IMR-90 (cell line): ENCODE data around the gene CYB5R3. TPM values are rescaled to one million over a fixed set of nuclear protein-coding genes. Genes with fewer than 3 reads are reported as not detected.

Experiments
- ATAC-seq: fragments of 200-7000 bp; cut with Tn5 transposase; 2 replicates; pipeline ENCODE4 v1.9.1; 2020; ENCODE audit warnings: low read depth, mild to moderate bottlenecking, moderate library complexity
- BruUV-seq: library from RNA; stranded (reverse); fragments of 400-500 nt; replicated peaks from 2 replicates; lab custom pipeline; 2021; lab: Mats Ljungman, UMichigan
- CTCF ChIA-PET: fragments of 300-600 bp; formaldehyde crosslinking; extraction: SDS; loops from one replicate; lab custom pipeline; 2021; ENCODE audit warnings: antibody characterized with exemption; lab: Yijun Ruan, JAX
- POLR2A ChIA-PET: fragments of 300-600 bp; sonication (Branson Sonifier 250); formaldehyde crosslinking; loops from one replicate; lab custom pipeline; 2022; ENCODE audit warnings: antibody characterized with exemption; ENCODE audit not compliant: unreplicated experiment; lab: Charles Lee
- DNase-seq: peaks from one replicate; pipeline ENCODE4 v3.0.0; 2013
- H2AFZ ChIP-seq: replicated peaks from 2 replicates; pipeline ENCODE3; 2013; ENCODE audit warnings: low read length, mild to moderate bottlenecking; ENCODE audit not compliant: poor library complexity
- H2AK5ac ChIP-seq: 2 replicates; pipeline ENCODE4 v1.6.1; 2013; ENCODE audit warnings: low read depth, low read length, inconsistent platforms
- H2AK9ac ChIP-seq: replicated peaks from 2 replicates; pipeline ENCODE3; 2013; ENCODE audit warnings: mild to moderate bottlenecking, low read depth, low read length, moderate library complexity; ENCODE audit not compliant: poor library complexity
- H2BK120ac ChIP-seq: 2 replicates; pipeline ENCODE4 v1.6.1; 2013; ENCODE audit warnings: low read depth, low read length, inconsistent platforms
- H2BK15ac ChIP-seq: 3 replicates; pipeline ENCODE4 v1.6.1; 2013; ENCODE audit warnings: low read depth, low read length, inconsistent platforms
- H2BK20ac ChIP-seq: 2 replicates; pipeline ENCODE4 v1.6.1; 2013; ENCODE audit warnings: low read depth, mild to moderate bottlenecking, inconsistent platforms, low read length, moderate library complexity
- H2BK5ac ChIP-seq: 2 replicates; pipeline ENCODE4 v1.6.1; 2013; ENCODE audit warnings: mild to moderate bottlenecking, low read depth, low read length, inconsistent platforms; ENCODE audit not compliant: poor library complexity, severe bottlenecking
- H3K14ac ChIP-seq: replicated peaks from 2 replicates; pipeline ENCODE4 v1.6.1; 2013; ENCODE audit warnings: low read depth, low read length, inconsistent platforms
- H3K18ac ChIP-seq: 2 replicates; pipeline ENCODE4 v1.6.1; 2013; ENCODE audit warnings: low read depth, low read length, control low read depth
- H3K23ac ChIP-seq: 2 replicates; pipeline ENCODE4 v1.6.1; 2013; ENCODE audit warnings: low read depth, low read length, inconsistent platforms
- H3K27ac ChIP-seq: 2 replicates; pipeline ENCODE4 v1.5.1; 2013; ENCODE audit warnings: mild to moderate bottlenecking, control low read depth, low read length; ENCODE audit not compliant: insufficient read depth
- H3K27me3 ChIP-seq: 2 replicates; pipeline ENCODE4 v1.6.1; 2013; ENCODE audit warnings: low read length; ENCODE audit not compliant: control insufficient read depth, insufficient read depth
- H3K36me3 ChIP-seq: 2 replicates; pipeline ENCODE4 v1.6.1; 2013; ENCODE audit warnings: low read length, mixed read lengths; ENCODE audit not compliant: control insufficient read depth, insufficient read depth
- H3K4ac ChIP-seq: 2 replicates; pipeline ENCODE4 v1.6.1; 2013; ENCODE audit warnings: low read depth, low read length, inconsistent platforms
- H3K4me1 ChIP-seq: 2 replicates; pipeline ENCODE4 v1.6.1; 2013; ENCODE audit warnings: low read length, mixed read lengths; ENCODE audit not compliant: control insufficient read depth, insufficient read depth
- H3K4me2 ChIP-seq: 2 replicates; pipeline ENCODE4 v1.6.1; 2013; ENCODE audit warnings: low read depth, mild to moderate bottlenecking, control low read depth, low read length, moderate library complexity
- H3K4me3 ChIP-seq: 2 replicates; pipeline ENCODE4 v1.5.1; 2013; ENCODE audit warnings: low read depth, mild to moderate bottlenecking, control low read depth, low read length, moderate library complexity; ENCODE audit not compliant: insufficient read depth
- H3K56ac ChIP-seq: 2 replicates; pipeline ENCODE4 v1.6.1; 2013; ENCODE audit warnings: low read length, inconsistent platforms; ENCODE audit not compliant: insufficient read depth; ENCODE audit errors: extremely low read depth
- H3K79me1 ChIP-seq, 2 experiments: 2 replicates each; pipeline ENCODE4 v1.6.1; 2013; ENCODE audit warnings: low read length in 2 of 2, inconsistent platforms in 1 of 2, low read depth in 1 of 2
- H3K9ac ChIP-seq: 2 replicates; pipeline ENCODE4 v1.6.1; 2013; ENCODE audit warnings: low read depth, low read length, control low read depth
- H3K9me1 ChIP-seq: 2 replicates; pipeline ENCODE4 v1.6.1; 2013; ENCODE audit warnings: low read length, inconsistent platforms; ENCODE audit not compliant: insufficient read depth
- H3K9me3 ChIP-seq: 2 replicates; pipeline ENCODE4 v1.6.1; 2013; ENCODE audit warnings: low read length; ENCODE audit not compliant: control insufficient read depth, insufficient read depth
- H4K20me1 ChIP-seq: 2 replicates; pipeline ENCODE4 v1.6.1; 2013; ENCODE audit warnings: low read length, inconsistent platforms; ENCODE audit not compliant: insufficient read depth
- H4K5ac ChIP-seq: 2 replicates; pipeline ENCODE4 v1.6.1; 2013; ENCODE audit warnings: mild to moderate bottlenecking, low read depth, low read length, control low read depth
- H4K8ac ChIP-seq, 2 experiments: 2 replicates each; pipeline ENCODE4 v1.6.1; 2013; ENCODE audit warnings: low read depth in 2 of 2, low read length in 2 of 2, control low read depth in 1 of 2, inconsistent platforms in 1 of 2
- H4K91ac ChIP-seq: 2 replicates; pipeline ENCODE4 v1.6.1; 2013; ENCODE audit warnings: low read depth, low read length, inconsistent platforms; ENCODE audit not compliant: insufficient read depth
- CHD1 ChIP-seq: IDR thresholded peaks from 2 replicates; pipeline ENCODE4 v1.6.1; 2012; ENCODE audit warnings: low read depth, low read length, improper control_type of control experiment
- RFX5 ChIP-seq: IDR thresholded peaks from 2 replicates; pipeline ENCODE4 v1.8.0; 2012; ENCODE audit warnings: low read depth, mild to moderate bottlenecking, low read length, moderate library complexity
- WGBS, 2 experiments: methylation state at CpG; one replicate each; pipeline versions ENCODE4 v1.1.5 to v1.1.7; 2013; ENCODE audit warnings: missing lambda C conversion rate in 2 of 2; ENCODE audit not compliant: insufficient read length in 1 of 2; ENCODE audit errors: extremely low coverage in 2 of 2; 5-methylcytosine and 5-hydroxymethylcytosine counted together
- dilution Hi-C: fragments of 300-500 bp; cut with HindIII; formaldehyde crosslinking; loops from one replicate; pipeline ENCODE4 v1.14.3; 2018; ENCODE audit warnings: low sequenced_read_pairs; ENCODE audit not compliant: unreplicated experiment
- in situ Hi-C: fragments of 300-500 bp; cut with MboI; formaldehyde crosslinking; loops from 3 replicates; pipeline ENCODE4 v1.14.3; 2019; ENCODE audit warnings: low sequenced_read_pairs, inconsistent platforms, mixed read lengths
- intact Hi-C: fragments of 100-400 bp; cut with micrococcal nuclease; formaldehyde crosslinking; loops from 2 replicates; pipeline ENCODE4 v1.10.0; 2022
- polyA plus RNA-seq, 3 experiments: library from polyadenylated mRNA; depleted of rRNA; stranded (reverse); fragments of >200 nt; gene quantifications; 2 replicates each; pipeline ENCODE4 v1.2.3, GENCODE V29; 2012; ENCODE audit warnings: low replicate concordance in 1 of 3
- total RNA-seq: library from RNA; depleted of rRNA; stranded (reverse); fragments of >200 nt; gene quantifications from 2 replicates; pipeline ENCODE4 v1.2.3, GENCODE V29; 2012

The CYB5R3 gene
- total and polyA plus RNA-seq, 2 of the 4 experiments (the other 2 are of a cell fraction): 44.1 to 362 TPM

DNA sequence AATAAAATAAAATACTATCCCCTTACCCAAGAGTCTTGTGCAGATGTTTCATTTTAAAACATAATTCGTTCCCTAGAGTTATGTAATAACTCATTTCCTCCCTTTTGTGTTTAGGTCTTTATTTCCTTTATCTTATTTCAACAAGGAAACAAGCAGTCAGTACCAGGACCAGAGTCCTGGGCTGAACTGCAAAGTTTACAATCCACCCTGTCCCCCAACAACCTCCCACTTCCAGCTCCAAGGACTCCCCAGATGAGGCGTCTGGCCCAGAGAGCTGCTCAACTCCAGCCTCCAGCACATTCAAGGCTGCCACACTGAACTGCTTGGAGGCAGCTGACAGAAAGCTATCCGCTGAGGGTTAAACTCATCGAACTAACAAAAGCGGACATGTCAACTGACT, 39.0 kb downstream of the CYB5R3 start:
- Histone ChIP-seq H3K4me1 (peaks cover 28% of the 10 kb centered on the region), H4K5ac (no peak overlapping the region), H3K4me3 (no peak overlapping the region), H3K36me3 (peaks cover 9% of the 10 kb centered on the region), H2AK5ac (peak overlapping the region; percentile 18; the same call in 1 of the 2 replicates), H4K91ac (no peak overlapping the region), H3K56ac (no peak overlapping the region), H3K27me3 (no peaks in the 10 kb centered on the region), H3K9me1 (peaks cover 23% of the 10 kb centered on the region), H3K27ac (peak overlapping the region; percentile 66; the same call in 1 of the 2 replicates), H3K9me3 (no peaks in the 10 kb centered on the region), H2BK5ac (peak overlapping the region; percentile 9), H3K18ac (no peak overlapping the region), H3K4ac (0 out of 2 replicates have a peak overlapping the region, but pooled peaks have one; percentile 13), H4K8ac (0 out of 4 replicates have a peak overlapping the region, but pooled peaks of 1 of the 2 experiments have one; percentile 11), H3K4me2 (peak overlapping the region; percentile 27; the same call in 1 of the 2 replicates), H2BK120ac (no peak overlapping the region), H3K23ac (peak overlapping the region; percentile 69), H3K79me1 (peaks cover 20 to 70% of the 10 kb centered on the region in 2 experiments; a peak in 3 of 4 replicates), H2AK9ac (peak overlapping the region; percentile 31), H4K20me1 (peaks cover 58% of the 10 kb centered on the region), H2BK15ac (no peak overlapping the region), H2BK20ac (no peak overlapping the region), H2AFZ (no peak overlapping the region), H3K9ac (no peak overlapping the region), H3K14ac (peak overlapping the region; percentile 13; the same call in 1 of the 2 replicates)
- TF ChIP-seq RFX5 (no peak), CHD1 (no peak)
- dilution Hi-C loops (no loop called here), intact Hi-C loops (no loop called here), in situ Hi-C loops (no loop called here)
- no peak for DNase-seq
- WGBS, 2 experiments: 100% methylated on average over 1 of the region's 5 CpGs; no CpG with 5 or more reads in 1 of the 2 experiments
- ChIA-PET CTCF (no interaction called here), POLR2A (no interaction called here)
- no TSS peak for BruUV-seq
- ATAC-seq: no peak
